ENCODE measurements around the gene GABRA5. TPM values are rescaled to one million over a fixed set of nuclear protein-coding genes. Genes with fewer than 3 reads are reported as not detected.

The GABRA5 gene
- total and polyA plus RNA-seq, 2 donors (not counting 1 experiment from before 2014, with no cell fraction given): not detected

DNA sequence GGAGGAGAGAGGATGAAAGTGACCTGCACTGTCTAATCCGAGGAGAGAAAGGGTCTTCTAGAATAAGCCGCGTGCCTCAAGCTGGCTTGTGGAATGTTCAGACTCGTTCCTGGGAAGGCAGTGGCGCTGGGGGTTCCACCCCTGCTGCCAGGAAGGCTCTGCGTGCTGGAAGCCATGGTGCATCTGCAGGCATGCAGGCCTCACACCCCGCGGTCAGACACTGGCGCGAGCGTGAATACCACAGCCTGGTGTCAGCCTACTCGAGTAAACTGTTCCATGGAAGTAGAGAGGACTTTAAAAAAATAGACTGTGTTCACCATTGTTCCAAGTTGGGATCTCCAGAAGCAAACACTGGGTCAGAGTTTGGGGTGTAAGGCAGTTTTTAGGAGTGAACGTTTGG, 78.2 kb downstream of the GABRA5 start:
- Histone ChIP-seq H3K9ac (ENCODE audit: low read length) (no peak overlapping the region), H2AFZ (ENCODE audit: insufficient read depth, low read depth, low read length, poor library complexity, severe bottlenecking) (no peak overlapping the region), H3K27me3 (replicated peaks in 1 of 4; ENCODE audit: control extremely low read depth in 1 of 4, control insufficient read depth in 3 of 4, insufficient read depth in 4 of 4, low read length in 3 of 4) (no peaks in the 10 kb centered on the region), H3K9me3 (ENCODE audit: control extremely low read depth in 1 of 3, control insufficient read depth in 2 of 3, insufficient read depth in 1 of 3, low read length in 2 of 3) (peaks cover 0 to 11% (median 0%) of the 10 kb centered on the region in 3 donors), H3K36me3 (replicated peaks in 1 of 2; ENCODE audit: control extremely low read depth in 1 of 2, control insufficient read depth in 1 of 2, extremely low read depth in 1 of 2, insufficient read depth in 2 of 2, low read length in 1 of 2) (no peaks in the 10 kb centered on the region), H3K4me1 (ENCODE audit: control insufficient read depth in 2 of 2, insufficient read depth in 2 of 2, low read length in 2 of 2) (no peaks in the 10 kb centered on the region), H3K4me3 (ENCODE audit: control extremely low read depth in 1 of 5, extremely low read depth in 1 of 5, insufficient read depth in 1 of 5, low read depth in 2 of 5, low read length in 4 of 5) (no peak overlapping the region), H3K27ac (ENCODE audit: low read length in 2 of 2) (no peak overlapping the region), H4K20me1 (ENCODE audit: control insufficient read depth, insufficient read depth, low read length, poor library complexity, severe bottlenecking) (no peaks in the 10 kb centered on the region), H3K4me2 (replicated peaks; ENCODE audit: low read depth, low read length, poor library complexity, severe bottlenecking) (no peak overlapping the region), H3K79me2 (ENCODE audit: control insufficient read depth, insufficient read depth, low read length) (no peaks in the 10 kb centered on the region)
- Mint-ChIP-seq H3K4me1 (no peaks in the 10 kb centered on the region), H3K4me3 (no peak overlapping the region), H3K9me3 (ENCODE audit: insufficient read depth) (peaks cover 1% of the 10 kb centered on the region), H3K27ac (no peak overlapping the region), H3K27me3 (no peaks in the 10 kb centered on the region)
- WGBS (ENCODE audit: insufficient coverage): 89% methylated on average over 13 of the region's 13 CpGs
- ChIA-PET POLR2A (no interaction called here), CTCF (no interaction called here)
- ATAC-seq (ENCODE audit: low read depth) (no peak), DNase-seq (no peak)
- TF ChIP-seq, protein P1, sequence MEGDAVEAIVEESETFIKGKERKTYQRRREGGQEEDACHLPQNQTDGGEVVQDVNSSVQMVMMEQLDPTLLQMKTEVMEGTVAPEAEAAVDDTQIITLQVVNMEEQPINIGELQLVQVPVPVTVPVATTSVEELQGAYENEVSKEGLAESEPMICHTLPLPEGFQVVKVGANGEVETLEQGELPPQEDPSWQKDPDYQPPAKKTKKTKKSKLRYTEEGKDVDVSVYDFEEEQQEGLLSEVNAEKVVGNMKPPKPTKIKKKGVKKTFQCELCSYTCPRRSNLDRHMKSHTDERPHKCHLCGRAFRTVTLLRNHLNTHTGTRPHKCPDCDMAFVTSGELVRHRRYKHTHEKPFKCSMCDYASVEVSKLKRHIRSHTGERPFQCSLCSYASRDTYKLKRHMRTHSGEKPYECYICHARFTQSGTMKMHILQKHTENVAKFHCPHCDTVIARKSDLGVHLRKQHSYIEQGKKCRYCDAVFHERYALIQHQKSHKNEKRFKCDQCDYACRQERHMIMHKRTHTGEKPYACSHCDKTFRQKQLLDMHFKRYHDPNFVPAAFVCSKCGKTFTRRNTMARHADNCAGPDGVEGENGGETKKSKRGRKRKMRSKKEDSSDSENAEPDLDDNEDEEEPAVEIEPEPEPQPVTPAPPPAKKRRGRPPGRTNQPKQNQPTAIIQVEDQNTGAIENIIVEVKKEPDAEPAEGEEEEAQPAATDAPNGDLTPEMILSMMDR (IDR thresholded peaks at IDR 0.05): no peak
- no peak for TF ChIP-seq EZH2 (IDR thresholded peaks at IDR 0.05; ENCODE audit: borderline replicate concordance, insufficient read depth, low read depth, low read length, poor library complexity, severe bottlenecking)
- intact Hi-C loops (cut with micrococcal nuclease): no loop called here

DNA sequence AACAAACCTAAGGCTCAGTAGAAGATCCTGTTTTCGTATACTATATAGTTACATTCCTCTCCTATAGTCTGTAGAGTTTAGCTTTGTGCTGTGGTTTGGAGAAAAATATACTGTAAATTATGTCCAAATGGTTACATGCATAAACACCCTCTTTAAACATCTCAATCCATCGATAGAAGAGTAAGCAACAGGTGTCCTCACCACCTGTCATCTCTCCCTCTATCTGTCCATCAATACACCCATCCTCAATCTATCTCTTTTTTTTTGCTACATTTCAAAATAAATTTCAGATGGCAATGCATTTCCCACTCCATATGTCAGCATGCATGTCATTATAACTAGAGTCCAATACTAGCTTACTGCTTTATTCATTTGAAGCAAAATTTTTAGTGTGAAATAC, 83.1 kb downstream of the GABRA5 start:
- intact Hi-C loops (cut with micrococcal nuclease): no loop called here
- Histone ChIP-seq H4K20me1 (ENCODE audit: control insufficient read depth, insufficient read depth, low read length, poor library complexity, severe bottlenecking) (no peaks in the 10 kb centered on the region), H3K36me3 (replicated peaks in 1 of 2; ENCODE audit: control extremely low read depth in 1 of 2, control insufficient read depth in 1 of 2, extremely low read depth in 1 of 2, insufficient read depth in 2 of 2, low read length in 1 of 2) (no peaks in the 10 kb centered on the region), H3K9ac (ENCODE audit: low read length) (no peak overlapping the region), H2AFZ (ENCODE audit: insufficient read depth, low read depth, low read length, poor library complexity, severe bottlenecking) (no peak overlapping the region), H3K4me1 (ENCODE audit: control insufficient read depth in 2 of 2, insufficient read depth in 2 of 2, low read length in 2 of 2) (no peaks in the 10 kb centered on the region), H3K79me2 (ENCODE audit: control insufficient read depth, insufficient read depth, low read length) (no peaks in the 10 kb centered on the region), H3K4me3 (ENCODE audit: control extremely low read depth in 1 of 5, extremely low read depth in 1 of 5, insufficient read depth in 1 of 5, low read depth in 2 of 5, low read length in 4 of 5) (no peak overlapping the region), H3K27ac (ENCODE audit: low read length in 2 of 2) (no peak overlapping the region), H3K27me3 (replicated peaks in 1 of 4; ENCODE audit: control extremely low read depth in 1 of 4, control insufficient read depth in 3 of 4, insufficient read depth in 4 of 4, low read length in 3 of 4) (no peaks in the 10 kb centered on the region), H3K4me2 (replicated peaks; ENCODE audit: low read depth, low read length, poor library complexity, severe bottlenecking) (no peak overlapping the region), H3K9me3 (ENCODE audit: control extremely low read depth in 1 of 3, control insufficient read depth in 2 of 3, insufficient read depth in 1 of 3, low read length in 2 of 3) (peaks cover 2 to 9% (median 7%) of the 10 kb centered on the region in 3 donors)
- peaks cover 13% of the 10 kb centered on the region for H3K9me3 Mint-ChIP-seq (ENCODE audit: insufficient read depth)
- H3K27ac Mint-ChIP-seq: no peak overlapping the region
- H3K4me3 Mint-ChIP-seq: no peak overlapping the region
- TF ChIP-seq EZH2 (IDR thresholded peaks at IDR 0.05; ENCODE audit: borderline replicate concordance, insufficient read depth, low read depth, low read length, poor library complexity, severe bottlenecking): no peak
- H3K4me1 Mint-ChIP-seq: no peaks in the 10 kb centered on the region
- no peaks in the 10 kb centered on the region for H3K27me3 Mint-ChIP-seq
- DNase-seq: no peak
- ATAC-seq (ENCODE audit: low read depth): no peak
- CTCF ChIA-PET: no interaction called here
- WGBS (ENCODE audit: insufficient coverage): 100% methylated on average over 1 of the region's 2 CpGs
- POLR2A ChIA-PET: no interaction called here

Measured in B cell (primary cell).